GM21423 (cell line): Measurements from ENCODE around the gene ARL5C.
"Not testable (repeated sequence)": the region's sequence is repeated elsewhere in the genome, so short reads cannot be mapped to it uniquely, and the experiment has no call there.

Source experiments
- ATAC-seq: cut with Tn5 transposase; IDR thresholded peaks from one replicate; pipeline ENCODE4 v1.9.1; 2021; ENCODE audit warnings: mild to moderate bottlenecking, moderate library complexity; ENCODE audit not compliant: unreplicated experiment

Gene ARL5C

GRCh38 chr17:39168503-39168902, 2.5 kb upstream of the ARL5C start:
- not testable (repeated sequence) for ATAC-seq

- no peak for ATAC-seq
Observed at GRCh38 chr17:39167476-39167875, 1.5 kb upstream of the ARL5C start.

- ATAC-seq = no peak
Observed at GRCh38 chr17:39166437-39167335, 725 bp upstream of the ARL5C start.

GRCh38 chr17:39165178-39165840, 652 bp downstream of the ARL5C start:
- no peak for ATAC-seq

GRCh38 chr17:39164675-39165143, 1.3 kb downstream of the ARL5C start:
- peak; percentile 77 for ATAC-seq

GRCh38 chr17:39161962-39162361, 4.0 kb downstream of the ARL5C start:
- no peak for ATAC-seq

GRCh38 chr17:39158623-39159022, 7.3 kb downstream of the ARL5C start:
- no peak for ATAC-seq

- ATAC-seq = no peak
Observed at GRCh38 chr17:39156491-39156890, 9.5 kb downstream of the ARL5C start.

GRCh38 chr17:39155654-39156053, 10.3 kb downstream of the ARL5C start:
- no peak for ATAC-seq

GRCh38 chr17:39153599-39154051, 12.3 kb downstream of the ARL5C start:
- peak; percentile 52 for ATAC-seq

- no peak for ATAC-seq
Observed at GRCh38 chr17:39151943-39152818, 13.8 kb downstream of the ARL5C start.

GRCh38 chr17:39151150-39151942, 14.6 kb downstream of the ARL5C start, which contains the start of gene PLXDC1:
PLXDC1 (minus strand) TSS chr17:39151637; CDS start chr17:39151437, 200 bp downstream.
- ATAC-seq = no peak

- ATAC-seq = no peak
Observed at GRCh38 chr17:39150795-39151149, 15.2 kb downstream of the ARL5C start.

- no peak for ATAC-seq
Observed at GRCh38 chr17:39150104-39150634, 15.8 kb downstream of the ARL5C start.

- ATAC-seq = no peak
Observed at GRCh38 chr17:39147221-39148185, 18.5 kb downstream of the ARL5C start.

GRCh38 chr17:39146273-39146672, 19.7 kb downstream of the ARL5C start:
- no peak for ATAC-seq

GRCh38 chr17:39145143-39145542, 20.8 kb downstream of the ARL5C start:
- ATAC-seq = no peak

GRCh38 chr17:39144416-39144840, 21.5 kb downstream of the ARL5C start:
- no peak for ATAC-seq
